Right atrium auricular region (tissue), 2 donors: ENCODE measurements around the gene CCER1. TPM values are rescaled to one million over a fixed set of nuclear protein-coding genes. Genes with fewer than 3 reads are reported as not detected.

Source experiments
- DNase-seq: peaks from one replicate; pipeline ENCODE4 v3.0.0-alpha.2; 2019; ENCODE audit warnings: low spot score
- H3K27ac ChIP-seq, 2 donors: fragments of 200-600 bp; sonication (generic); 1 replicate in 1 of 2; 2 replicates in 1 of 2; pipeline ENCODE4 v1.5.1; 2016 to 2019
- H3K27me3 ChIP-seq, 2 donors: fragments of 200-600 bp; sonication (generic); one replicate each; pipeline versions ENCODE4 v1.5.1 to v1.6.0; 2017 to 2019
- H3K36me3 ChIP-seq: fragments of 200-600 bp; sonication (generic); one replicate; pipeline ENCODE4 v1.5.1; 2016
- H3K4me1 ChIP-seq, 2 donors: fragments of 200-600 bp; sonication (generic); one replicate each; pipeline versions ENCODE4 v1.5.1 to v1.6.0; 2017 to 2019
- H3K4me3 ChIP-seq, 2 donors: fragments of 200-600 bp; sonication (generic); 1 replicate in 1 of 2; 2 replicates in 1 of 2; pipeline ENCODE4 v1.5.1; 2017 to 2019; ENCODE audit warnings: mild to moderate bottlenecking in 1 of 2, moderate library complexity in 1 of 2
- H3K9me3 ChIP-seq, 2 donors: fragments of 200-600 bp; sonication (generic); one replicate each; pipeline ENCODE4 v1.5.1; 2019
- total RNA-seq, 2 donors: library from RNA; depleted of rRNA; stranded (reverse); fragments of >200 nt; gene quantifications; one replicate each; pipeline ENCODE4 v1.1.0, GENCODE V29; 2016
- TF ChIP-seq, protein P1 (sequence below), 2 donors: fragments of 200-600 bp; sonication (generic); IDR thresholded peaks; one replicate each; pipeline ENCODE4 v1.5.1; 2019; ENCODE audit warnings: antibody characterized with exemption in 2 of 2

Gene CCER1
- total RNA-seq, 2 donors from 2014 or later, result not detected

DNA sequence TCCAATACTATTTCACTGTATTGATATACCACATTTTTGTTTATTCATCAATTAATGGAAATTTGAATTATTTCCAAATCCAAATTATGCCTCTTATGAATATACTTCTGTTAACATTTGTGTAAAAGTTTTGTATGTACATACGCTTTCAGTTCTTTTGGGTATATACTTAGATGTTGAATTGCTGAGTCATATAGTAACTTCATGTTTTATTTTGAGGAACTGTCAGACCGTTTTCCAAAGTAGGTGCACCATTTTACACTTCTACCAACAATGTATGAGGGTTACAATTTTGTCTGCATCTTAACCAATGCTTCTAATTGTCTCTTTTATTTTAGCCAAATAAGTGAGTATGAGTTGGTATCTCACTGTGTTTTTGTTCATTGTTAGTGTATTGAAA, 10.2 kb upstream of the CCER1 start:
- Histone ChIP-seq H3K27me3 (no peaks in the 10 kb centered on the region), H3K4me1 (no peaks in the 10 kb centered on the region), H3K36me3 (no peaks in the 10 kb centered on the region), H3K9me3 (no peaks in the 10 kb centered on the region), H3K27ac (no peak overlapping the region), H3K4me3 (no peak overlapping the region)
- TF ChIP-seq, protein P1, sequence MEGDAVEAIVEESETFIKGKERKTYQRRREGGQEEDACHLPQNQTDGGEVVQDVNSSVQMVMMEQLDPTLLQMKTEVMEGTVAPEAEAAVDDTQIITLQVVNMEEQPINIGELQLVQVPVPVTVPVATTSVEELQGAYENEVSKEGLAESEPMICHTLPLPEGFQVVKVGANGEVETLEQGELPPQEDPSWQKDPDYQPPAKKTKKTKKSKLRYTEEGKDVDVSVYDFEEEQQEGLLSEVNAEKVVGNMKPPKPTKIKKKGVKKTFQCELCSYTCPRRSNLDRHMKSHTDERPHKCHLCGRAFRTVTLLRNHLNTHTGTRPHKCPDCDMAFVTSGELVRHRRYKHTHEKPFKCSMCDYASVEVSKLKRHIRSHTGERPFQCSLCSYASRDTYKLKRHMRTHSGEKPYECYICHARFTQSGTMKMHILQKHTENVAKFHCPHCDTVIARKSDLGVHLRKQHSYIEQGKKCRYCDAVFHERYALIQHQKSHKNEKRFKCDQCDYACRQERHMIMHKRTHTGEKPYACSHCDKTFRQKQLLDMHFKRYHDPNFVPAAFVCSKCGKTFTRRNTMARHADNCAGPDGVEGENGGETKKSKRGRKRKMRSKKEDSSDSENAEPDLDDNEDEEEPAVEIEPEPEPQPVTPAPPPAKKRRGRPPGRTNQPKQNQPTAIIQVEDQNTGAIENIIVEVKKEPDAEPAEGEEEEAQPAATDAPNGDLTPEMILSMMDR (IDR thresholded peaks at IDR 0.05), result no peak
- DNase-seq, result no peak

DNA sequence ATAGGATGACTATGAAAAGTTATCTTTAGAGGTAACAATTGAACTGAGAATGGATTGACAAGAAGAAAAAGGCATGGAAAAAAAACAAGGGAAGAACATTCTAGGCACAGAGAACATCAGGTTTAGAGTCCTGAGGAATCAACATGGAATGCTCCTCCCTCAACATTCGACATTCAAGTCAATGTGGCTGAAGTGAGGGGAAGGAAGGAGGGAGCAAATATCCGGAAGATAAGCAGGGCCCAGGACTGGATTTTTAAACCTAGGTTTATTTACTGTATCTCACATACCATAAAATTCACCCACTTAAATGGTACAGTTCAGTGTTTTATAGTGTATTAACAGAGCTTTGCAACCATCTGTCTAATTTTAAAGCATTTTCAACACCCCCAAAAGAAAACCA, 9.6 kb upstream of the CCER1 start:
- TF ChIP-seq, protein P1 (IDR thresholded peaks at IDR 0.05), result no peak
- H3K9me3 ChIP-seq, result no peaks in the 10 kb centered on the region
- no peak overlapping the region for H3K4me3 ChIP-seq
- H3K4me1 ChIP-seq, result no peaks in the 10 kb centered on the region
- no peaks in the 10 kb centered on the region for H3K36me3 ChIP-seq
- no peak overlapping the region for H3K27ac ChIP-seq
- no peak for DNase-seq
- no peaks in the 10 kb centered on the region for H3K27me3 ChIP-seq

DNA sequence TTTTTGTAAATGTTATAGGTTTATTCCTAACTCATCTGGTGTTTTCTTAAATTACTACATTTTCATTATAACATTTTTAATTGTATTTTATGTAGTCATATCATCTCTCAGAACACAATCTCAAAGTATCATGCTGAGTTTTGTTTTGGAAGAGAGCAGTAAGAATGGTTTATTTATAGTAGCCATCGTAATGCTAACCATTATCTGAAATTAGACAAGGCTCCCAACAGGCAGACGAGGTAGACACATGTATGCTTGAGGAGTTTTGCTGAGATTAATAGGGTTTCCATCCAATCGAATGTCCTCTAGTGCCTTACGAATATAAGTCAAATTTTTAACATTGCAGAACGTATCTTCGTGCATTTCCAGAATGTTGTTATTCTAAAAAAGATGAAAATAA, 9.0 kb upstream of the CCER1 start:
- DNase-seq, result no peak
- TF ChIP-seq, protein P1 (IDR thresholded peaks at IDR 0.05), result no peak

DNA sequence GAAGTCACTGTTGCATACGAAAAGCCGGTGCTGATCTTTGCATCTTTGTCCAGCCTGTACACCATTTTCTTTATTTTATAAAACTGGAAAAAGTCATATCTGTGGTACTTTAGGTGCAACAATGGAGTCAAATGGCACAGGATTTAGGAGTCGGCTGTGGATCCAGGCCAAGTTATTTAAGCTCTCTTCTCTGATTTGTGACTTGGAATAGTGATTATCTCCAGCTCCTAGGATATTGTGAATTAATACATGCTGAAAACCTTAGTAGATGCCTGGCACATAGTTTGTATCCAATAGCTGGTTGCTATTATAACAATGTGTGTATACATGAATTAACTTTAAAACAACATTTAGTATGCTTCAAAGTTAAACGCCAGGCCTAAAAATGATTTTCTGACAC, 6.2 kb upstream of the CCER1 start:
- H3K27me3 ChIP-seq, result no peaks in the 10 kb centered on the region

More for the DNA sequence above, 9.0 kb upstream of the CCER1 start:
- no peak overlapping the region for H3K4me3 ChIP-seq
- H3K36me3 ChIP-seq, result no peaks in the 10 kb centered on the region
- no peak overlapping the region for H3K27ac ChIP-seq
- H3K4me1 ChIP-seq, result no peaks in the 10 kb centered on the region
- H3K9me3 ChIP-seq, result no peaks in the 10 kb centered on the region
- no peaks in the 10 kb centered on the region for H3K27me3 ChIP-seq

DNA sequence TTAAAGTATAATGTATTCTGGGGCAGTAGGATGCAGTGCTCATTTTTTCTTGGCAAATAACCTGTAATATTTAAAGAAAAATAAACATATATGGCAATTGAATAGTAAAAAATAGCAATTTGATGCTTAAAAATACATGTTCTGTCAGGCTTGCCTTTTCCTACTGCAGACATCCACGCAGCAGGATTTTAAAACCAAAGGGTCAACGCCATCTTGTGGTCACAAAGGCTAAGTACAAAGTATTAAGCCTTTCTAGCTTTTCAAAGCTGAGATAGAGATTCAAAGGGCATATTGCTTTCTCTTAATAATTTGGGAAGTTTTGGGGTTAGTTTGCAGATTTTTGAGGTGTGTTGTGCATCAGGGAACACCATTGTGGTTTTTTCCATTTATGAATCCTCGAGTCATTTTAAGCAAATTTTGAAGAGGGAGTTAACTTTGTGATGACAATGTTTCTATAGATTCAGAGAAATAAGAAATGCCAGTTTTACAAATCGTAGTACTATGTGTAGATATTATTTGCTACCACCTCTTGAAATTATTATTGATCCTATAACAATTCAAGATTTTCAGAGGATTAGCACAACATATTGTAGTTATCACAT, 4.7 kb upstream of the CCER1 start:
- H3K36me3 ChIP-seq, result no peaks in the 10 kb centered on the region
- TF ChIP-seq, protein P1 (IDR thresholded peaks at IDR 0.05), result peak; percentile 48 to 73
- no peak for DNase-seq
- no peak overlapping the region for H3K4me3 ChIP-seq
- H3K9me3 ChIP-seq, result no peaks in the 10 kb centered on the region
- no peaks in the 10 kb centered on the region for H3K4me1 ChIP-seq
- no peak overlapping the region for H3K27ac ChIP-seq
- H3K27me3 ChIP-seq, result no peaks in the 10 kb centered on the region

More for the DNA sequence above, 6.2 kb upstream of the CCER1 start:
- Histone ChIP-seq H3K36me3 (no peaks in the 10 kb centered on the region), H3K4me1 (no peaks in the 10 kb centered on the region), H3K27ac (no peak overlapping the region), H3K4me3 (no peak overlapping the region), H3K9me3 (no peaks in the 10 kb centered on the region)
- no peak for DNase-seq
- TF ChIP-seq, protein P1 (IDR thresholded peaks at IDR 0.05), result no peak

DNA sequence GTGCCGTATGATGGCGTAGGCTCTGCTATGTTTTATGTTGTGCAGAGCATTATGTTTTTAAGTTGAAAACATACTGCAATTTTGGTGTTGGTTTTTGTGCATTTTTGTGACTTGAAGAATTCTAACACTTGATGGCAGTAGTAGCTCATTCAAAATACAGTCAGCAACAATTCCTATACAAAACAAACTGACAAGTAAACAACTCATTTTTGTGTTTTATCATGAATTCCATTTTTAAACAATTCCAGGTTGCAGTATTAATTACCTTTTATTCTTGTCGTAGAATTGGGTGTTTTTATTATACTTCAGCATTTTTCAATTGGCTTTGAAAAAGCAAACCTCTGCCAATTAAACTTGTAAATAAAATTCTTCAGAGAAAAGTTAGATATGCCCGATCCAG, 4.1 kb upstream of the CCER1 start:
- no peak overlapping the region for H3K4me3 ChIP-seq
- no peaks in the 10 kb centered on the region for H3K9me3 ChIP-seq
- no peaks in the 10 kb centered on the region for H3K36me3 ChIP-seq
- no peaks in the 10 kb centered on the region for H3K4me1 ChIP-seq
- H3K27ac ChIP-seq, result no peak overlapping the region
- TF ChIP-seq, protein P1 (IDR thresholded peaks at IDR 0.05), result no peak
- no peak for DNase-seq
- no peaks in the 10 kb centered on the region for H3K27me3 ChIP-seq
